Mesendoderm (in vitro differentiated cells): ENCODE measurements around the gene ZNF385D.
"Not testable (repeated sequence)": the region's sequence is repeated elsewhere in the genome, so short reads cannot be mapped to it uniquely, and the experiment has no call there.

Source experiments
- DNase-seq: peaks from one replicate; pipeline ENCODE4 v3.0.0; 2013
- H2AK5ac ChIP-seq: 2 replicates; pipeline ENCODE4 v1.6.1; 2013; ENCODE audit warnings: low read length, inconsistent platforms
- H2BK120ac ChIP-seq: 2 replicates; pipeline ENCODE4 v1.6.1; 2013; ENCODE audit warnings: low read depth, mild to moderate bottlenecking, low read length, moderate library complexity, mixed read lengths
- H2BK15ac ChIP-seq: replicated peaks from 2 replicates; pipeline ENCODE4 v1.6.1; 2013; ENCODE audit warnings: low read depth, mild to moderate bottlenecking, moderate library complexity
- H2BK5ac ChIP-seq: 2 replicates; pipeline ENCODE4 v1.6.1; 2013; ENCODE audit warnings: low read length, inconsistent platforms
- H3K18ac ChIP-seq: 2 replicates; pipeline ENCODE4 v1.6.1; 2013; ENCODE audit warnings: mild to moderate bottlenecking, low read length, mixed read lengths
- H3K23ac ChIP-seq: one replicate; pipeline ENCODE4 v1.6.1; 2013; ENCODE audit warnings: low read length
- H3K27ac ChIP-seq: 2 replicates; pipeline ENCODE4 v1.5.1; 2013; ENCODE audit warnings: low read depth, mild to moderate bottlenecking, inconsistent platforms, low read length, moderate library complexity
- H3K27me3 ChIP-seq: 2 replicates; pipeline ENCODE4 v1.6.1; 2013; ENCODE audit warnings: low read length, control low read depth, mild to moderate bottlenecking, inconsistent platforms; ENCODE audit not compliant: insufficient read depth, poor library complexity
- H3K36me3 ChIP-seq: 2 replicates; pipeline ENCODE4 v1.6.1; 2013; ENCODE audit warnings: low read length, inconsistent platforms; ENCODE audit not compliant: control insufficient read depth, insufficient read depth
- H3K4ac ChIP-seq: one replicate; pipeline ENCODE4 v1.6.1; 2013; ENCODE audit warnings: low read depth, mild to moderate bottlenecking, low read length, moderate library complexity
- H3K4me1 ChIP-seq: 2 replicates; pipeline ENCODE4 v1.6.1; 2013; ENCODE audit warnings: low read depth, low read length, inconsistent platforms; ENCODE audit not compliant: control insufficient read depth
- H3K4me2 ChIP-seq: 2 replicates; pipeline ENCODE4 v1.6.1; 2013; ENCODE audit warnings: low read length
- H3K4me3 ChIP-seq: 2 replicates; pipeline ENCODE4 v1.5.1; 2013; ENCODE audit warnings: mild to moderate bottlenecking, low read length
- H3K56ac ChIP-seq: one replicate; pipeline ENCODE4 v1.6.1; 2013; ENCODE audit warnings: low read length
- H3K79me1 ChIP-seq: 2 replicates; pipeline ENCODE4 v1.6.1; 2013; ENCODE audit warnings: low read length, inconsistent platforms
- H3K79me2 ChIP-seq: 2 replicates; pipeline ENCODE4 v1.6.1; 2013; ENCODE audit warnings: mild to moderate bottlenecking, low read length; ENCODE audit not compliant: control insufficient read depth, insufficient read depth
- H3K9ac ChIP-seq: 2 replicates; pipeline ENCODE4 v1.6.1; 2013; ENCODE audit warnings: low read length, inconsistent platforms
- H4K5ac ChIP-seq: one replicate; pipeline ENCODE4 v1.6.1; 2013; ENCODE audit warnings: low read length
- H4K8ac ChIP-seq: one replicate; pipeline ENCODE4 v1.6.1; 2013; ENCODE audit warnings: low read depth, mild to moderate bottlenecking, control low read depth, low read length, moderate library complexity
- WGBS: extraction: QIAGEN DNeasy Blood & Tissue Kit; methylation state at CpG from one replicate; pipeline ENCODE4 v1.1.7; 2013; ENCODE audit warnings: low lambda C conversion rate, missing lambda C conversion rate; ENCODE audit not compliant: insufficient coverage; ENCODE audit errors: extremely low coverage; 5-methylcytosine and 5-hydroxymethylcytosine counted together

Gene ZNF385D

GRCh38 chr3:21486024-21486935, 264.7 kb downstream of the ZNF385D start:
- H3K79me2 ChIP-seq, H3K18ac ChIP-seq, DNase-seq, H3K27me3 ChIP-seq, H3K4ac ChIP-seq, H3K9ac ChIP-seq, H3K27ac ChIP-seq, H4K5ac ChIP-seq, H4K8ac ChIP-seq, H2BK120ac ChIP-seq, H3K36me3 ChIP-seq, H3K23ac ChIP-seq, H3K56ac ChIP-seq, H3K79me1 ChIP-seq, H3K4me2 ChIP-seq, H3K4me1 ChIP-seq, H2BK5ac ChIP-seq, H2BK15ac ChIP-seq, H2AK5ac ChIP-seq, H3K4me3 ChIP-seq: not testable (repeated sequence)
- WGBS: no CpG with 5 or more reads among the region's 4 CpGs

GRCh38 chr3:21484828-21485144, 266.2 kb downstream of the ZNF385D start:
- no peak overlapping the region for H3K18ac ChIP-seq
- H3K79me2 ChIP-seq: no peaks in the 10 kb centered on the region
- no peak overlapping the region for H3K4me3 ChIP-seq
- H3K4me2 ChIP-seq: no peak overlapping the region
- WGBS: no CpG with 5 or more reads among the region's 1 CpG
- no peak overlapping the region for H2BK120ac ChIP-seq
- no peak overlapping the region for H3K27ac ChIP-seq
- no peak overlapping the region for H2BK5ac ChIP-seq
- no peak overlapping the region for H2AK5ac ChIP-seq
- no peaks in the 10 kb centered on the region for H3K79me1 ChIP-seq
- H3K4me1 ChIP-seq: no peaks in the 10 kb centered on the region
- no peaks in the 10 kb centered on the region for H3K36me3 ChIP-seq
- no peak overlapping the region for H4K8ac ChIP-seq
- H3K9ac ChIP-seq: no peak overlapping the region
- no peak overlapping the region for H3K56ac ChIP-seq
- H2BK15ac ChIP-seq: no peak overlapping the region
- no peak for DNase-seq
- no peak overlapping the region for H3K23ac ChIP-seq
- H4K5ac ChIP-seq: no peak overlapping the region
- H3K27me3 ChIP-seq: no peaks in the 10 kb centered on the region
- no peak overlapping the region for H3K4ac ChIP-seq

- no CpG with 5 or more reads among the region's 5 CpGs for WGBS
- Histone ChIP-seq H4K8ac (no peak overlapping the region), H3K18ac (no peak overlapping the region), H3K27me3 (no peaks in the 10 kb centered on the region), H3K79me2 (no peaks in the 10 kb centered on the region), H3K36me3 (no peaks in the 10 kb centered on the region), H2AK5ac (peak overlapping the region; percentile 16), H3K9ac (no peak overlapping the region), H4K5ac (no peak overlapping the region), H2BK120ac (no peak overlapping the region), H3K23ac (no peak overlapping the region), H3K79me1 (no peaks in the 10 kb centered on the region), H3K27ac (no peak overlapping the region), H2BK5ac (no peak overlapping the region), H3K4me2 (no peak overlapping the region), H3K56ac (no peak overlapping the region), H3K4me1 (no peaks in the 10 kb centered on the region), H2BK15ac (no peak overlapping the region), H3K4ac (no peak overlapping the region), H3K4me3 (no peak overlapping the region)
- peak; percentile 95 for DNase-seq
These were observed 266.8 kb downstream of the ZNF385D start for GRCh38 chr3:21484057-21484827.

- H3K79me1 ChIP-seq: no peaks in the 10 kb centered on the region
- no peak overlapping the region for H3K4me3 ChIP-seq
- no peaks in the 10 kb centered on the region for H3K79me2 ChIP-seq
- no peaks in the 10 kb centered on the region for H3K27me3 ChIP-seq
- DNase-seq: no peak
- WGBS: no CpG with 5 or more reads among the region's 1 CpG
- no peak overlapping the region for H2BK120ac ChIP-seq
- no peak overlapping the region for H4K8ac ChIP-seq
- H4K5ac ChIP-seq: no peak overlapping the region
- H2AK5ac ChIP-seq: no peak overlapping the region
- no peak overlapping the region for H3K27ac ChIP-seq
- H3K9ac ChIP-seq: no peak overlapping the region
- H3K4ac ChIP-seq: peak overlapping the region; percentile 36
- no peaks in the 10 kb centered on the region for H3K4me1 ChIP-seq
- no peak overlapping the region for H3K56ac ChIP-seq
- H3K18ac ChIP-seq: peak overlapping the region; percentile 51
- no peak overlapping the region for H2BK5ac ChIP-seq
- H3K36me3 ChIP-seq: no peaks in the 10 kb centered on the region
- H3K23ac ChIP-seq: no peak overlapping the region
- H2BK15ac ChIP-seq: no peak overlapping the region
- no peak overlapping the region for H3K4me2 ChIP-seq
These were observed 269.0 kb downstream of the ZNF385D start for GRCh38 chr3:21481991-21482390.

GRCh38 chr3:21477541-21478288, 273.3 kb downstream of the ZNF385D start:
- Histone ChIP-seq H2BK15ac (no peak overlapping the region), H3K4me2 (no peak overlapping the region), H3K23ac (no peak overlapping the region), H2BK120ac (no peak overlapping the region), H3K4ac (no peak overlapping the region), H3K36me3 (no peaks in the 10 kb centered on the region), H3K18ac (no peak overlapping the region), H4K5ac (no peak overlapping the region), H3K27ac (no peak overlapping the region), H3K56ac (no peak overlapping the region), H3K4me3 (no peak overlapping the region), H3K79me2 (no peaks in the 10 kb centered on the region), H3K79me1 (no peaks in the 10 kb centered on the region), H3K9ac (no peak overlapping the region), H2BK5ac (no peak overlapping the region), H4K8ac (no peak overlapping the region), H2AK5ac (no peak overlapping the region), H3K4me1 (no peaks in the 10 kb centered on the region), H3K27me3 (no peaks in the 10 kb centered on the region)
- DNase-seq: no peak
